Right ventricle myocardium superior (tissue), 1 donor: Measurements from ENCODE around the gene SLMAP. TPM values are rescaled to one million over a fixed set of nuclear protein-coding genes. Genes with fewer than 3 reads are reported as not detected.

Source experiments
- ATAC-seq: fragments of 200-7000 bp; cut with Tn5 transposase; one replicate; pipeline ENCODE4 v1.9.1; 2020; ENCODE audit warnings: mild to moderate bottlenecking; ENCODE audit not compliant: poor library complexity
- DNase-seq: peaks from one replicate; pipeline ENCODE4 v3.0.0-alpha.2; 2020
- intact Hi-C: fragments of 100-400 bp; cut with DNase I; formaldehyde crosslinking; loops from one replicate; pipeline ENCODE4 v1.11.2; 2022
- total RNA-seq: library from RNA; stranded (reverse); fragmentation: NEBNext Ultra II Directional; extraction: Animal tissue kit (Norgen Biotek cat#: 25700); gene quantifications from one replicate; pipeline ENCODE4 v1.2.1, GENCODE V29; 2021
- donor health status: DM: no; HTN: yes; CAD: no; lungs with severe emphysema.

The SLMAP gene
- total RNA-seq, 1 donor from 2014 or later = 274 TPM

- ATAC-seq (no peak), DNase-seq (no peak)
- intact Hi-C loops = no loop called here
Measured at GRCh38 chr3:57745101-57745500, 11.0 kb upstream of the SLMAP start.

DNA sequence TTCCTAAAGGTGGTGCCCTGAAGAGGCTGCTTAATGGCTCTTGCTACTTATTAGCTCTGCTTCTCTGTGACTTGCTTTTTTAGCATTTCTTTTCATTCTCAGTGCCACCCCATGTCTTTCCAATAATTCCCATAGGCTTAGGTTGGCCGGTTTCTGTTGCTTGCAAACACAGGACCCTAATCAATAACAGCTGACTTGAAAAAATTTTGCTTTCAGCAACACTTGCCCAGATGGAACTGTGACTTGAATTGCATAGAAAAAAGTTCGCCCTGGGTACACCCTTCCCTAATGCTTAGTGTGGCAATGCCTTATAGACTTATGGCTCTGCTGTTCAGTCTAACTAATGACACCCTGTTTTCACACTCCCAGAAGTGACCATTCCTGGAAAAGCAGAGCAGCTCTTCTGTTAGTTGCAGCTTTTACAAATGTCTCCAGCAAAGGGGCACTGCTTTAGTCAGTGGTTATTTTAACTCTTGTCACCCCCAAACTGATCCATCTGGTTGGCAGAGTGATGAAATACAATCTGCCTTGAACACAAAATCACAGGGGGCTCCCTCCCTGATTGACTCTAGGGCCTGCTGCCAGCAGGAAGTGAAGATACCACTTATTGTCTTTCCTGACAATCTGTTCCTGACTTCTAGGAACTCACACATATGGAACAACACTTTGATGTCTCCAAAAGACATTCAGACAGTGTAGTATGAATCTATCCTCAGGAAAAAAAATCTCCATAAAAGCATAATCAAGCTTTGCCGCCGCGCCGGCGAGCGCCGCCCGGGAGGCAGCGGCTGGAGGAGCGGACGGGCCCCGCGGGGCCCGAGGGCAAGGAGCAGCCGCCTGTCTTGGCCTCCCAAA lies 9.7 kb upstream of the SLMAP start:
- intact Hi-C loops = no loop called here
- DNase-seq (no peak), ATAC-seq (no peak)

DNA sequence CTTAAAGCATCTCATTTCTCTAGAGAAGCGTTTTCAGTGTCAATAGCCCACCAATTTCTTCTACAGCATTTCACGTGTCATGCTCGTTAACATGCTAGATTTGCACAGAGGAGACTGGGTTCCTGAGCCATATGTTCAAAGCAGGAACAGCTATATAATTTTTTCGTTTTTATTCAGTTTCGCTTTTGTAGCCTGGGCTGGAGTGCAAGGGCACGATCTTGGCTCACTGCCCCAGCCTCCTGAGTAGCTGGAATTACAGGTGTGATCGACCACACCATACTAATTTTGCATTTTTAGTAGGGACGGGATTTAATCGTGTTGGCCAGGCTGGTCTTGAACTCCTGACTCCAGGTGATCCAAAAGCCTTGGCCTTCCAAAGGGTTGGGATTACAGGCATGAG lies 6.6 kb upstream of the SLMAP start:
- ATAC-seq (no peak), DNase-seq (no peak)
- intact Hi-C loops = no loop called here

DNA sequence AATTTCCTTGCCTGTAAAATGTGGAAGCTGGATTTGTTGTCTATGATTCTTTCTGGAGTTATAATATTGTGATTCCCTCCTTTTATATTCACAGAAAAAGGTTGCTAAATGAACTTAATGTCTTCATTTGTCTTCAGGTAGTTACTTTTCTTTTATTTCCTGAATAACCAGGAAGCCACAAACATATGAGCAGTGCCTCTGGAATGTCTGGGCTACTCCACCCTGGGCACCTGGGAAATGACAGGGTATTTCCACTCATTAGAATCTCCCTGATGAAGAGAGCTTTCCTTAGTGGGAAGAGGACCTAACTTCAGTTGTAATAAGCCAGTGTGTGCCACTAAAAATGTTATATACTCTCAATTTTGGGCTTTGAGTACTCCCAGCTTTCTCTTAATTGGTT lies 3.8 kb upstream of the SLMAP start:
- ATAC-seq (no peak), DNase-seq (no peak)
- intact Hi-C loops = no loop called here

GRCh38 chr3:57753016-57753415 lies 3.1 kb upstream of the SLMAP start:
- ATAC-seq (no peak), DNase-seq (no peak)
- intact Hi-C loops = no loop called here

DNA sequence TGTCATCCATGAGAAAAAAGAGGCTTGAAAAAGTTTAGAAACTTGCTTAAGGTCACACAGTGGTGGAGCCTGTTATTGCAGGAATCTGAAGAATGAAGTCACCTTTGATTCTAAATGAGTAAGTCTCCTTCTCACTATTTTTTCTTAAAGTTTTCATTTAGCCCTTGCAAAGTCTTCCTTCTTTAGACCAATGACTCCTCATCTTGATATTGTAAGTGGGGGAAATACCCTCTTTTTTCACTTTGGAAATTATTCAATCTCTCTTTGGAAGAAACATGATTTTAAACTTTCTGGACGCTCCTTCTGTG lies 787 bp upstream of the SLMAP start:
- no peak for ATAC-seq
- DNase-seq = no peak
- intact Hi-C loops = loop anchor here (5.0 kb wide), 2 partner anchors 63 to 158 kb away; partner anchors contain the start of genes ARF4 and DENND6A

GRCh38 chr3:57756528-57757401 lies 656 bp downstream of the SLMAP start:
- ATAC-seq = peak; percentile 47
- peak; percentile 55 for DNase-seq
- intact Hi-C loops = loop anchor here (5.0 kb wide), 2 partner anchors 64 to 159 kb away; partner anchors contain the start of genes ARF4 and DENND6A

- intact Hi-C loops = loop anchor here (5.0 kb wide), 2 partner anchors 65 to 160 kb away; partner anchors contain the start of genes ARF4 and DENND6A
Measured at GRCh38 chr3:57757642-57758297, 1.7 kb downstream of the SLMAP start.

DNA sequence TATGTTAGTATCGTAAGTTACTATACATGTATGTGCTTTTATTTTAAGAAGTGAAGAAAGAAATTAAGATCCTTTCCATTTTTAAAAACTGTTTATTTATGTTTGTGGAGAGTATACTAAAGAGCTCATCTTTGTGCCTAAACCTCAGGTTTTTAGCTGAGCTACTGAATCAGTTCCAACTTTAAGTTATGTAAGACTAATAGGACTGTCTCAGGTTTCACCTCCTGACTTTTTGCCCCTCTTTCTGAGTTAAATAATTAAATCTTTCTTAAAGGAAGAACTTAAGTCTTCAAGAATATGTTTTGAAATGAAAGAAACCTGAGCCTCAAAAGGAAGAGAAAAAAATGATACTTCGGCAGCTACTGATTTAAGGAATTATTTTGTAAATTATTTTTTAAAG lies 2.6 kb downstream of the SLMAP start:
- DNase-seq = no peak
- intact Hi-C loops = loop anchor here (5.0 kb wide), 2 partner anchors 66 to 161 kb away; partner anchors contain the start of genes ARF4 and DENND6A
- ATAC-seq = no peak

More at GRCh38 chr3:57757642-57758297, 1.7 kb downstream of the SLMAP start:
- DNase-seq (no peak), ATAC-seq (no peak)

DNA sequence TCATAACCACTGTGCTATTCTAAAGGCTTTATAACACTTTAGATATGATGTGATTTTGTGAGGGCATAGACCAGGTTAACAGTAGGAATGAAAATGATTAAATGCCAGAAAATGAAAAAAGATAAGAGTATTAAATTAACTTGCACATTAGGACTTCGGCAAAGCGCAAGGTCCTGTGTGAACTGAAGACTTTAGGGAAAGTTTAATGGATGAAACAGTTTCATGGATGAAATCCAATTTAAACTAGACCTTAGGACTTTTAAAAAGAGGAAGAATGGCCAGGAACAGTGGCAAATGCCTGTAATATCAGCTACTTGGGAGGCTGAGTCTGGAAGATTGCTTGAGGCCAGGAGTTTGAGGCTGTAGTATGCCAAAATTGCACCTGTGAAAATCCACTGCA lies 8.7 kb downstream of the SLMAP start:
- intact Hi-C loops = no loop called here
- DNase-seq (no peak), ATAC-seq (no peak)

DNA sequence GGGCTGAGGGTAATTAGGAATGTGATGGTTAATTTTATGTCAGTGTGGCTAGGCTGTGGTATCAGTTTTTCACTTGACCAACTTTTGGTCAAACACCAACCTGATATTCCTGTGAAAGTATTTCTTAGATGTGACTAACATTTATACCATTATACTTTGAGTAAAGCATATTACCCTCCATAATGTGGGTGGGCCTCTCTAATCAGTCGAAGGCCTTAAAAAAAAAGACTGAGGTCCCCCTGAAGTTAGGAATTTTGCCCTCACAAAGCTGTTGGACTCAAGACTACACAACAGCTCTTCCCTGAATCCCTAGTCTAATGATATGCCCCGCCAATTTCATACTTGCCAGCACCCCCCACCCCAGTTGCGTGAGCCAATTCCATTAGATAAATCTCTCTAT lies 12.5 kb downstream of the SLMAP start:
- intact Hi-C loops = no loop called here

DNA sequence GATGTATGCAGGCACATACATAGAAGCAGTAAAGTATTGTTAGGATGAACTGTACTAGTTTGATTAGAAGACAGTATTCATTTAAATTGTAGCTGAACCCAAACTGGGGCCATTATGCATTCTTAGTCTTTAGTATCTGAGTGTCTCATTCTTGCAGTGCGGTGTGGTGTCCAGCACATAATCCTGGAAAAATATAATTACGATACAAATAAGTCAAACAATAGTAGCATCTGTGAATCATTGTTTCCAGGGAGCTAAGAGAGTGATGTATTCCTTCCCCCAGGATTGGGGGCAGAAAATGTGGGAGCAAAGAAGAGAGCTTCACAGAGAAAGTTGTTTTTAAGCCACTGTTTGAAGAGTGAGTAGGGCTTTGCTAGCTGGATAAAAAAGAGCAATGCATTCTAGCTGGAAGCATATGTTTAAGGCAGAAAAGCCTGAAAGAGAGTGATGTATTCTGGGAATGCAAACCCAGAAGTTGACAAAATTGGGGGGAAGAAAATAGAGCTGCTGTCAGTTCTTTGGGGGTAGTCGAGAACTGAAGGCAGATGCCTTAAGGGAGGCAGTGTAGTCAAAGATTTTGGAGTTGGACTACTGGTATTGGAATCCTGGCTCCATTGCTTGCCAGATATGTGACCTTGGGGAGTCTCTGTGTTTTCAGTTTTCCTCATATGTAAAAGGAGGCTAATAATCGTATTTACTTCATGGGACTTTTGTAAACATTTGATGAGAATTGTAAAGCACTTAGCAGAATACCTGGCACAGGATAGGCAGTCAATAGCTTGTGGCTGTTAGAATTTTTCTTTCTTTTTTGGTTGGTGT lies 14.1 kb downstream of the SLMAP start:
- DNase-seq (no peak), ATAC-seq (peak; percentile 56)
- intact Hi-C loops = no loop called here

More for the DNA sequence above, 12.5 kb downstream of the SLMAP start:
- ATAC-seq = no peak
- no peak for DNase-seq

- no peak for DNase-seq
- ATAC-seq = peak; percentile 31
- intact Hi-C loops = no loop called here
Measured at GRCh38 chr3:57772251-57772650, 16.1 kb downstream of the SLMAP start.

GRCh38 chr3:57777774-57778173 lies 21.7 kb downstream of the SLMAP start:
- no peak for DNase-seq
- ATAC-seq = no peak
- intact Hi-C loops = no loop called here

DNA sequence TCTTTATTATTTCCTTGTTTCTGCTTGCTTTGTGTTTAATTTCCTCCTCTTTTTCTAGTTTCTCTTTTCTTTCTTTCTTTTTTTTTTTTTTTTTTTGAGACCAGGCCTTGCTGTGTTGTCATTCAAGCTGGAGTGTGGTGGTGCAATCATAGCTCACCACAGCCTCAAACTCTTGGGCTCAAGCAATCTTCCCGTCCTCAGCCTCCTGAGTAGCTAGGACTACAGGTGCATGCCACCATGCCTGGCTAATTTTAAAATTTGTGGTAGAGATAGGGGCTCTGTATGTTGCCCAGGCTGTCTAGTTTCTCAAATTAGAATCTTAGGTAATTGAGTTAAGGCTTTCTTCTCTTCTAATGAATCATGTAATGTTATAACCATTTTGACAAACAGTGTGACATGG lies 22.4 kb downstream of the SLMAP start:
- no peak for DNase-seq
- no peak for ATAC-seq
- intact Hi-C loops = no loop called here

- DNase-seq (no peak), ATAC-seq (no peak)
- intact Hi-C loops = no loop called here
Measured at GRCh38 chr3:57779666-57780065, 23.6 kb downstream of the SLMAP start.

DNA sequence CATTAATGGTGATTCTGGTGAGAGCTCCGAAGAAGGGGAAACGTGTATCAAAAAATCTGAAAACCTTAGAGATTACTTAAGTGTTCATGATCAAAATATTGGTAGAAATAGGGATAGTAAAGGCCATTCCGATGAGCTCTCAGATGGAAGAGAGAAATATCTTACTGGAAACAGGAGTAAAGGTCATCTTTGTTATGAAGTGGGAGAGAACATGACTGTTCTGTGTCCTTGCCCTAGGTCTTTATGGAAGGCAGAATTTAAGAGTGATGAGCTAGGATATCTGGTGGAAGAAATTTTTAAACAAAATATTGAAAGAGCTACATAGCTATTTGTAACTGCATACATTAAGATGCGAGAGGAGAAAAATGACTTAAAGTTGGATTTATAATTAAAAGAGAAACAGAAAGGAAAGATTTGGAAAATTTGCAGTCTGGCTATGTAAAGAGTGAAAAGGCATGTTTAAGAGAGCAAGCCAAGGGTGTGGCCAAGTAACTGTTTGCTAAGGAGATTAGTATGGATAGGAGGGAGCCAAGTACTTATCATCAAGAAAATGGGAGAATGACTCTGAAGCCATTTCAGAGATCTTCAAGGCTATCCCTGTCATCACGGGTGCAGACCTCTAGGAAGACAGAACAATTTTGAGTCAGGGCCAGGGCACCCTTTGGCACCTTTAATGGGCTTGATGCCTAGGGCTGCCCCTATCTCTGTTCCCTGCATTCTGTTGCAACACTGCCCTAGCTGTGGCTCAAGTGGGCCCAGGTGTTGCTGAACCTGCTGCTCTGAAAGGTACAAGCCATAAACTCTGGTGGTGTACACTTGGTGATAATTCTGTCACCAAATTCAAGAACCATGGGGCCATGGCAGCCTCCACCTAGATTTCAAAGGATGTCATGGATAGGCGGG lies 27.3 kb downstream of the SLMAP start:
- intact Hi-C loops = no loop called here
- ATAC-seq (peak; percentile 85), DNase-seq (peak; percentile 46)
